Nephron (organoid): ENCODE data around the gene ZNF428.

Source experiments
- H3K27ac Mint-ChIP-seq, 3 experiments: 2 replicates each; pipeline ENCODE4 v1.8.0; 2020; ENCODE audit warnings: mixed read lengths in 3 of 3, mild to moderate bottlenecking in 2 of 3, moderate library complexity in 1 of 3
- H3K27me3 Mint-ChIP-seq: 2 replicates; pipeline ENCODE4 v1.8.0; 2021; ENCODE audit warnings: low read depth, mild to moderate bottlenecking, moderate library complexity, mixed read lengths
- H3K36me3 Mint-ChIP-seq: 2 replicates; pipeline ENCODE4 v1.8.0; 2020; ENCODE audit warnings: low read depth, mixed read lengths
- H3K4me1 Mint-ChIP-seq: 2 replicates; pipeline ENCODE4 v1.8.0; 2020; ENCODE audit warnings: mixed read lengths
- H3K4me3 Mint-ChIP-seq, 3 experiments: 2 replicates each; pipeline ENCODE4 v1.8.0; 2020; ENCODE audit warnings: mild to moderate bottlenecking in 3 of 3, mixed read lengths in 3 of 3, moderate library complexity in 2 of 3
- H3K9me3 Mint-ChIP-seq: 2 replicates; pipeline ENCODE4 v1.8.0; 2020; ENCODE audit warnings: mixed read lengths
- TF ChIP-seq, protein P1 (sequence below), 3 experiments: fragments of 200-600 bp; sonication (generic); IDR thresholded peaks; one replicate each; pipeline ENCODE4 v1.5.0; 2021; ENCODE audit warnings: antibody characterized with exemption in 3 of 3; ENCODE audit not compliant: unreplicated experiment in 3 of 3

Gene ZNF428

DNA sequence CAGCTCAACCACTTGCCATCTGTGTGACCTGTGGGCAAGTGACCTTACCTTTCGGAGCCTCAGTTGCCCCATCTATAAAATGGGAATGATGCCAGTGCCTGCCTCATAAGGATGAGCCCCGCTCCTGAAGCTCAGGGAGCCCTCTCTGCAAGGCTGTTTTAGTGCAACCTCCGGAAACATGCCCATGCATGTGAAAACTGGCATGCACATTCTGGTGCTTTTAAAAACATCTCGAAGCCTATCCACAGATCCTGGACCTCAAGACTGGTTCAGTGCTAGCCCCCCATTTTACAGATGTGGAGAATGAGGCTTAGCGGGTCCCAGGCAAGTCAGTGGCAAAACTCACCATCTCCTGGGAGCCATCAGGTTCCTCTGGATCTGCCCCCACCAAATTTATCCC is 14.6 kb upstream of the ZNF428 start:
- Mint-ChIP-seq H3K27me3 (peaks cover 12% of the 10 kb centered on the region), H3K4me1 (peaks cover 22% of the 10 kb centered on the region), H3K36me3 (peaks cover 4% of the 10 kb centered on the region), H3K9me3 (no peaks in the 10 kb centered on the region), H3K4me3 (no peak overlapping the region), H3K27ac (no peak overlapping the region)
- TF ChIP-seq, protein P1, sequence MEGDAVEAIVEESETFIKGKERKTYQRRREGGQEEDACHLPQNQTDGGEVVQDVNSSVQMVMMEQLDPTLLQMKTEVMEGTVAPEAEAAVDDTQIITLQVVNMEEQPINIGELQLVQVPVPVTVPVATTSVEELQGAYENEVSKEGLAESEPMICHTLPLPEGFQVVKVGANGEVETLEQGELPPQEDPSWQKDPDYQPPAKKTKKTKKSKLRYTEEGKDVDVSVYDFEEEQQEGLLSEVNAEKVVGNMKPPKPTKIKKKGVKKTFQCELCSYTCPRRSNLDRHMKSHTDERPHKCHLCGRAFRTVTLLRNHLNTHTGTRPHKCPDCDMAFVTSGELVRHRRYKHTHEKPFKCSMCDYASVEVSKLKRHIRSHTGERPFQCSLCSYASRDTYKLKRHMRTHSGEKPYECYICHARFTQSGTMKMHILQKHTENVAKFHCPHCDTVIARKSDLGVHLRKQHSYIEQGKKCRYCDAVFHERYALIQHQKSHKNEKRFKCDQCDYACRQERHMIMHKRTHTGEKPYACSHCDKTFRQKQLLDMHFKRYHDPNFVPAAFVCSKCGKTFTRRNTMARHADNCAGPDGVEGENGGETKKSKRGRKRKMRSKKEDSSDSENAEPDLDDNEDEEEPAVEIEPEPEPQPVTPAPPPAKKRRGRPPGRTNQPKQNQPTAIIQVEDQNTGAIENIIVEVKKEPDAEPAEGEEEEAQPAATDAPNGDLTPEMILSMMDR (IDR thresholded peaks at IDR 0.05; ENCODE audit: unreplicated experiment in 3 of 3): no peak

DNA sequence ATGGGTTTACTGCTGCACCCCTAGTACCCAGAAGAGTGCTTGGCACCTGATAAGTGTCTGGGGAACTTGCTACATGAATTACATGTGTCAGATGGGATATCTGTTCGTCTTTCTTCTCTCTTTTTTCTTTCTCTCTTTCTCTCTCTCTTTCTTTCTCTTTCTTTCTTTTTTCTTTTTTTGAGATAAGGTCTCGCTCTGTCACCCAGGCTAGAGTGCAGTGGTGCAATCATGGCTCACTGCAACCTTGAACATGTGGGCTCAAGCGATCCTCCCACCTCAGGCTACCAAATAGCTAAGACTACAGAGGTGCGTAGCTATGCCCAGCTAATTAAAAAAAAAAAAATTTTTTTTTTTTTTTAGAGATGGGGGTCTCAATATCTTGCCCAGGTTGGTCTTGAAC is 14.1 kb upstream of the ZNF428 start:
- Mint-ChIP-seq H3K4me1 (peaks cover 16% of the 10 kb centered on the region), H3K4me3 (peak overlapping the region in 1 of 3 experiments; percentile 22), H3K9me3 (no peaks in the 10 kb centered on the region), H3K27me3 (peaks cover 7% of the 10 kb centered on the region), H3K36me3 (peaks cover 7% of the 10 kb centered on the region), H3K27ac (peak overlapping the region in 2 of 3 experiments; percentile 34 to 50)
- TF ChIP-seq, protein P1 (IDR thresholded peaks at IDR 0.05; ENCODE audit: unreplicated experiment in 3 of 3): no peak

DNA sequence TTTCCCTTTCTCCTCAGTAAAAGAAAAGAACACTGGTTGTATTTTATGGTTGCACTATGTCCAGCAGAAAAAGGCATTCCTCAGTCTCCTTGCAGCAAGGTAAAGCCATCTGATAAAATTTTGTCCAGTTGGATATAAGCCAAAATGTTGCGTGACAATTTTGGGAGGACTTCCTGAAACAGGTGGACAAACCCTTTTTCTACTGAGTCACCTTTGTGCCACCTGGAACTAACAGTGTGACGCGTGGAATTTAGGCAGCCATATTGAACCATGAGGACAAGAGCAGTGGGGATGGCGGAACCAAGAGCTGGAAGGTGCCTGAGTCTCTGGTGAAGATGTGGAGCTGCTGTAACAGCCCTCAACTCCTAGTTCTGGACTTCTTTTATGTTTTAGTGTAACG is 12.1 kb upstream of the ZNF428 start:
- Mint-ChIP-seq H3K27ac (no peak overlapping the region), H3K36me3 (peaks cover 19% of the 10 kb centered on the region), H3K4me1 (peaks cover 6% of the 10 kb centered on the region), H3K4me3 (no peak overlapping the region), H3K27me3 (no peaks in the 10 kb centered on the region), H3K9me3 (no peaks in the 10 kb centered on the region)
- TF ChIP-seq, protein P1 (IDR thresholded peaks at IDR 0.05; ENCODE audit: unreplicated experiment in 3 of 3): no peak

DNA sequence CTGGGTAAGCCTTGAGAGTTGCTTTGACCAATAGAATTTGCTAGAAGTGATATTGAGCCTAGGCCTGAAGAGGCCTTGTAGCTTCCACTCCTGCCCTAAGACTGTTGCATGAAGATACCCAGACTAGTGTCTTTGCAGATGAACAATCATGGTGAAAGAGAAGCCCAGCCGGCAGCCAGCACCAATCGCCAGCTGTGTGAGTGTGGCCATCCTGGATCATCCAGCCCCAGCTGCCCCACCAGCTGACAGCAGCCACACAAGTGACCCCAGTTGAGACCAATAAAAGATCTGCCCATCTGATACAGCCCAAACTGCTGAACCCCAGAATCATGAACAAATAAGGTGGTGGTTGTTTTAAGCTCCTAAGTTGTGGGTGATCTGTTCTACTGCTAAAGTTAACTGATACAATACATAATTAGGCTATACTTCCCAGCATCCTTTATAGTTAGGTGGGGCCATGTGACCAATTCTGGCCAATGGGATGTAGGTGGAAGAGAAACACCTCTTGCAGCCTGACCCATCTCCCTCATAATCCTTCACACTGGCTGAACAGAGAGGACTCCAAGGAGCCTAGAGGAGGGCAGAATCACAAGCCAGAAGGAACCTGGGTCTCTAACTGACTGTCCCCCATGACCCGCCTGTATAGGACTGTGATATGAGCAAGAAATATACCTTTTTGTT is 9.4 kb upstream of the ZNF428 start:
- Mint-ChIP-seq H3K9me3 (no peaks in the 10 kb centered on the region), H3K4me3 (no peak overlapping the region), H3K27ac (no peak overlapping the region), H3K4me1 (no peaks in the 10 kb centered on the region), H3K36me3 (peaks cover 34% of the 10 kb centered on the region), H3K27me3 (no peaks in the 10 kb centered on the region)
- TF ChIP-seq, protein P1 (IDR thresholded peaks at IDR 0.05; ENCODE audit: unreplicated experiment in 3 of 3): no peak

DNA sequence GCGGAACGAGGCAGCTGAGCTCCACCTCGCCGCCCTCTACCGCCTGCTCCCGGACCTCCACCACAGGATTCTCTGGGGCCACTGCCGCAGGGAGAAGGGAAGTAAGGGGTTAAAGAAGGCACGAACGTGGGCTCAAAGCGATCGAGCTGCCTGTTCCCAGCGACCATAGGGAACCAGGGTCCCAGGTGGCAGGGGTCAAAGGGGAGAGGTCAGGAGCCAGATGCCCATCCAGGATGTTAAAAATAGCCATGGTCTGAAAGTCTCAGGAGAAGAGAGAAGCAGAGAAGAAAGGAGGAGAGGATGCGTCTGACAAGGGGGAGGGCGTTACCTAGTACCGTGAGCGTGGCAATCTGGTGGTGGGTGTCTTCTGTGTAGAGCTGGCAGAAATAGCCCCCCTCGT is 7.4 kb upstream of the ZNF428 start:
- no peak overlapping the region for H3K27ac Mint-ChIP-seq
- TF ChIP-seq, protein P1 (IDR thresholded peaks at IDR 0.05; ENCODE audit: unreplicated experiment in 3 of 3): no peak
- peaks cover under 1% of the 10 kb centered on the region for H3K4me1 Mint-ChIP-seq
- no peaks in the 10 kb centered on the region for H3K9me3 Mint-ChIP-seq
- no peaks in the 10 kb centered on the region for H3K27me3 Mint-ChIP-seq
- H3K36me3 Mint-ChIP-seq: peaks cover 38% of the 10 kb centered on the region
- no peak overlapping the region for H3K4me3 Mint-ChIP-seq

DNA sequence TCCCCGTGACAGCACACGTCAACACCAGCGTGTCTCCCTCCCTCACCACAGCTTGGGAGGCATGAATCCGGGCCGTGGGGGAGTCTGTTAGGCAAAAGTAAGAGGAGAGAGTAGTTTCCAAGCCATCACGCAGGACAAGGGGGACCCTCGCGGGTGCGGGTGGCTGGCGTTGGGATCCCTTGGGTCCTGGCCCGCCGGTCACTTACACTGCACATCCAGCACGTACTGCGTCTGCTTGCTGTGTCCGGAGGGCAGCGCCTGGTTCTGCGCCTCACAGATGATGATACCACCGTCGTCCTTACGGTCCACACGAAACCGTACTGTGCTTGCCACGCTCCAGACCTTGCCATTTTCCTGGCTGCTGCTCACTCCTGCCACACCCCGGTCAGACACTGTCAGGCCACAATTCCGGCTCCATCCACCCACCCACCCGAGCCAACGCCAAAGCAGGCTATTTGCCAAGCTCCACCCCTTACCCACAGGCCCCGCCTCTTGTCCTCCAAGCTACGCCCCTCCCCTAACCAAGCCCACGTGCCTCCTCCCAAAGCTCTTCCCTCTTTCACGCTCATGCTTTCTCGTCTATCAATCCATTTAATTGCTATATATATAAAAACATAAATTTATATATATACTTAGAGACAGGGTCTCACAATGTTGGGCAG is 6.6 kb upstream of the ZNF428 start:
- Mint-ChIP-seq H3K9me3 (no peaks in the 10 kb centered on the region), H3K36me3 (peaks cover 42% of the 10 kb centered on the region), H3K27ac (no peak overlapping the region), H3K27me3 (no peaks in the 10 kb centered on the region), H3K4me1 (peaks cover 5% of the 10 kb centered on the region), H3K4me3 (no peak overlapping the region)
- TF ChIP-seq, protein P1 (IDR thresholded peaks at IDR 0.05; ENCODE audit: unreplicated experiment in 3 of 3): no peak
